Keratinocyte (primary cell): Measurements from ENCODE around the gene WDR82.

Source experiments
- EZH2 ChIP-seq: IDR thresholded peaks from one replicate; pipeline ENCODE4 v1.6.1; 2012; ENCODE audit warnings: inconsistent platforms, mild to moderate bottlenecking, low read length, moderate library complexity
- TF ChIP-seq, protein P1 (sequence below), 3 experiments: IDR thresholded peaks in 1 of 3; conservative IDR thresholded peaks in 1 of 3; optimal IDR thresholded peaks in 1 of 3; 2 replicates in 2 of 3; 3 replicates in 1 of 3; pipeline versions ENCODE3 to v1.5.1; 2011; ENCODE audit warnings: low read length in 3 of 3, mild to moderate bottlenecking in 3 of 3, moderate library complexity in 2 of 3, control low read depth in 1 of 3, inconsistent platforms in 1 of 3; ENCODE audit not compliant: insufficient read depth in 2 of 3; ENCODE audit errors: extremely low read depth in 1 of 3

DNA sequence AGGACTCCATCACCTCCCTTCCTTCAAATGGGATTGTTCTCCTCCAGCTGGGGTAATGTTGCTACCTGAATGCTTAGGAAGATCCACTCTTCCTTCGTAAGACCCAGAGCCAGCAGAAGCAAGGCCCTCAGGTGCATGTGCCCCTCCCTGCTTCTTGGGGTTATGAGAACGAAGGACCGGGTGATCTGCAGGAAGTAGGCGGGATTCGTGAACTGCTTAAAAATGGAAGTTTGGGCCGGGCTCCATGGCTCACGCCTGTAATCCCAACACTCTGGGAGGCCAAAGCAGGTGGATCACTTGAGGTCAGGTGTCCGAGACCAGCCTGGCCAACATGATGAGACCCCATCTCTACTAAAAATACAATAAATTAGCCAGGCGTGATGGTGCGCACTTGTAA lies 61.0 kb downstream of the WDR82 start:
- TF ChIP-seq EZH2 = no peak
- TF ChIP-seq, protein P1, sequence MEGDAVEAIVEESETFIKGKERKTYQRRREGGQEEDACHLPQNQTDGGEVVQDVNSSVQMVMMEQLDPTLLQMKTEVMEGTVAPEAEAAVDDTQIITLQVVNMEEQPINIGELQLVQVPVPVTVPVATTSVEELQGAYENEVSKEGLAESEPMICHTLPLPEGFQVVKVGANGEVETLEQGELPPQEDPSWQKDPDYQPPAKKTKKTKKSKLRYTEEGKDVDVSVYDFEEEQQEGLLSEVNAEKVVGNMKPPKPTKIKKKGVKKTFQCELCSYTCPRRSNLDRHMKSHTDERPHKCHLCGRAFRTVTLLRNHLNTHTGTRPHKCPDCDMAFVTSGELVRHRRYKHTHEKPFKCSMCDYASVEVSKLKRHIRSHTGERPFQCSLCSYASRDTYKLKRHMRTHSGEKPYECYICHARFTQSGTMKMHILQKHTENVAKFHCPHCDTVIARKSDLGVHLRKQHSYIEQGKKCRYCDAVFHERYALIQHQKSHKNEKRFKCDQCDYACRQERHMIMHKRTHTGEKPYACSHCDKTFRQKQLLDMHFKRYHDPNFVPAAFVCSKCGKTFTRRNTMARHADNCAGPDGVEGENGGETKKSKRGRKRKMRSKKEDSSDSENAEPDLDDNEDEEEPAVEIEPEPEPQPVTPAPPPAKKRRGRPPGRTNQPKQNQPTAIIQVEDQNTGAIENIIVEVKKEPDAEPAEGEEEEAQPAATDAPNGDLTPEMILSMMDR (optimal IDR thresholded peaks at IDR 0.05 in 1 of 3, IDR thresholded peaks at IDR 0.05 in 1 of 3, conservative IDR thresholded peaks at IDR 0.05 in 1 of 3; ENCODE audit: extremely low read depth in 1 of 3, insufficient read depth in 2 of 3, low read length in 3 of 3) = no peak
